Stomach (tissue), 4 donors: Measurements from ENCODE around the gene SLC16A1.

ENCODE experiments used
- EP300 ChIP-seq: sonication (generic); formaldehyde crosslinking; IDR thresholded peaks from one replicate; pipeline ENCODE4 v1.6.1; 2017; ENCODE audit warnings: antibody characterized with exemption
- POLR2A ChIP-seq, 4 donors: fragments of 450-650 bp; IDR thresholded peaks; one replicate each; pipeline ENCODE4 v1.6.1; 2016; ENCODE audit warnings: antibody characterized with exemption in 4 of 4, control low read depth in 2 of 4, mild to moderate bottlenecking in 1 of 4, moderate library complexity in 1 of 4
- TF ChIP-seq, protein P1 (sequence below), 7 experiments: fragments of 450-650 bp in 4 of 7; fragments of 200-600 bp in 3 of 7; sonication (generic) in 3 of 7; IDR thresholded peaks; one replicate each; pipeline ENCODE4 v1.5.1; 2016 to 2019; ENCODE audit warnings: antibody characterized with exemption in 7 of 7, control low read depth in 2 of 7, mild to moderate bottlenecking in 1 of 7

- TF ChIP-seq POLR2A (IDR thresholded peaks at IDR 0.05) = no peak
- TF ChIP-seq, protein P1, sequence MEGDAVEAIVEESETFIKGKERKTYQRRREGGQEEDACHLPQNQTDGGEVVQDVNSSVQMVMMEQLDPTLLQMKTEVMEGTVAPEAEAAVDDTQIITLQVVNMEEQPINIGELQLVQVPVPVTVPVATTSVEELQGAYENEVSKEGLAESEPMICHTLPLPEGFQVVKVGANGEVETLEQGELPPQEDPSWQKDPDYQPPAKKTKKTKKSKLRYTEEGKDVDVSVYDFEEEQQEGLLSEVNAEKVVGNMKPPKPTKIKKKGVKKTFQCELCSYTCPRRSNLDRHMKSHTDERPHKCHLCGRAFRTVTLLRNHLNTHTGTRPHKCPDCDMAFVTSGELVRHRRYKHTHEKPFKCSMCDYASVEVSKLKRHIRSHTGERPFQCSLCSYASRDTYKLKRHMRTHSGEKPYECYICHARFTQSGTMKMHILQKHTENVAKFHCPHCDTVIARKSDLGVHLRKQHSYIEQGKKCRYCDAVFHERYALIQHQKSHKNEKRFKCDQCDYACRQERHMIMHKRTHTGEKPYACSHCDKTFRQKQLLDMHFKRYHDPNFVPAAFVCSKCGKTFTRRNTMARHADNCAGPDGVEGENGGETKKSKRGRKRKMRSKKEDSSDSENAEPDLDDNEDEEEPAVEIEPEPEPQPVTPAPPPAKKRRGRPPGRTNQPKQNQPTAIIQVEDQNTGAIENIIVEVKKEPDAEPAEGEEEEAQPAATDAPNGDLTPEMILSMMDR (IDR thresholded peaks at IDR 0.05) = no peak
- TF ChIP-seq EP300 = no peak
Measured at GRCh38 chr1:112938210-112938609, 17.8 kb downstream of the SLC16A1 start.
